Measurements from ENCODE around the gene ZNF710.

The ZNF710 gene

GRCh38 chr15:90039996-90040395, 38.9 kb downstream of the ZNF710 start:
- H3K36me3 ChIP-seq (replicated peaks in 1 of 2; ENCODE audit: control insufficient read depth in 2 of 2, insufficient read depth in 2 of 2, low read length in 2 of 2): peaks cover 2 to 12% of the 10 kb centered on the region in 2 donors
- no peak overlapping the region for H2AK5ac ChIP-seq (ENCODE audit: low read depth, low read length)
- no peak overlapping the region for H3K4ac ChIP-seq (ENCODE audit: low read length)
- peak overlapping the region; percentile 15 for H4K91ac ChIP-seq (ENCODE audit: low read depth, low read length, poor library complexity)
- peak overlapping the region; percentile 23 for H3K27ac ChIP-seq (replicated peaks; ENCODE audit: low read length)
- H3K14ac ChIP-seq (ENCODE audit: low read length): no peak overlapping the region
- H3K27me3 ChIP-seq (ENCODE audit: control insufficient read depth in 3 of 3, insufficient read depth in 3 of 3, low read depth in 1 of 3, low read length in 3 of 3): no peaks in the 10 kb centered on the region
- H2BK12ac ChIP-seq (ENCODE audit: low read length): peak overlapping the region; percentile 17
- peaks cover 16% of the 10 kb centered on the region for H3K79me1 ChIP-seq (ENCODE audit: low read depth, low read length)
- WGBS, 2 donors (ENCODE audit: extremely low coverage in 2 of 2, insufficient read length in 2 of 2, insufficient replicate concordance in 1 of 2): no CpG with 5 or more reads among the region's 5 CpGs
- no peak overlapping the region for H3K23ac ChIP-seq (ENCODE audit: low read depth, low read length, poor library complexity)
- H3K4me3 ChIP-seq (ENCODE audit: low read length in 2 of 2): no peak overlapping the region
- DNase-seq (ENCODE audit: low spot score): no peak
- peak overlapping the region; percentile 98 for H4K8ac ChIP-seq (ENCODE audit: low read depth, low read length)
- H2BK5ac ChIP-seq (ENCODE audit: low read length): no peak overlapping the region
- H3K4me1 ChIP-seq (ENCODE audit: control insufficient read depth in 2 of 2, insufficient read depth in 1 of 2, low read depth in 1 of 2, low read length in 2 of 2): peaks cover 50 to 60% of the 10 kb centered on the region in 2 donors
- H2BK120ac ChIP-seq (ENCODE audit: low read depth, low read length): no peak overlapping the region
- H2BK15ac ChIP-seq (ENCODE audit: low read length): no peak overlapping the region
- H3K9ac ChIP-seq (ENCODE audit: low read depth, low read length, poor library complexity): no peak overlapping the region
- no peak overlapping the region for H3K4me2 ChIP-seq (ENCODE audit: insufficient read depth, low read length, poor library complexity, severe bottlenecking)
- H3K18ac ChIP-seq (ENCODE audit: low read length): peak overlapping the region; percentile 86
- no peaks in the 10 kb centered on the region for H3K9me3 ChIP-seq (replicated peaks in 1 of 2; ENCODE audit: control insufficient read depth in 2 of 2, insufficient read depth in 1 of 2, low read depth in 1 of 2, low read length in 2 of 2)
- H2AFZ ChIP-seq (ENCODE audit: low read length): no peak overlapping the region

GRCh38 chr15:90040618-90041017, 39.5 kb downstream of the ZNF710 start:
- Histone ChIP-seq H3K79me1 (ENCODE audit: low read depth, low read length) (peaks cover 19% of the 10 kb centered on the region), H4K91ac (ENCODE audit: low read depth, low read length, poor library complexity) (no peak overlapping the region), H2BK120ac (ENCODE audit: low read depth, low read length) (no peak overlapping the region), H2BK5ac (ENCODE audit: low read length) (no peak overlapping the region), H3K14ac (ENCODE audit: low read length) (no peak overlapping the region), H2BK15ac (ENCODE audit: low read length) (no peak overlapping the region), H3K9me3 (replicated peaks in 1 of 2; ENCODE audit: control insufficient read depth in 2 of 2, insufficient read depth in 1 of 2, low read depth in 1 of 2, low read length in 2 of 2) (no peaks in the 10 kb centered on the region), H4K8ac (ENCODE audit: low read depth, low read length) (no peak overlapping the region), H3K9ac (ENCODE audit: low read depth, low read length, poor library complexity) (no peak overlapping the region), H3K27me3 (ENCODE audit: control insufficient read depth in 3 of 3, insufficient read depth in 3 of 3, low read depth in 1 of 3, low read length in 3 of 3) (no peaks in the 10 kb centered on the region), H3K23ac (ENCODE audit: low read depth, low read length, poor library complexity) (no peak overlapping the region), H3K36me3 (replicated peaks in 1 of 2; ENCODE audit: control insufficient read depth in 2 of 2, insufficient read depth in 2 of 2, low read length in 2 of 2) (peaks cover 4 to 17% of the 10 kb centered on the region in 2 donors), H3K18ac (ENCODE audit: low read length) (no peak overlapping the region), H3K4me1 (ENCODE audit: control insufficient read depth in 2 of 2, insufficient read depth in 1 of 2, low read depth in 1 of 2, low read length in 2 of 2) (peaks cover 44 to 57% of the 10 kb centered on the region in 2 donors), H3K4me3 (ENCODE audit: low read length in 2 of 2) (no peak overlapping the region), H2AFZ (ENCODE audit: low read length) (no peak overlapping the region), H3K4ac (ENCODE audit: low read length) (no peak overlapping the region), H2BK12ac (ENCODE audit: low read length) (no peak overlapping the region), H3K4me2 (ENCODE audit: insufficient read depth, low read length, poor library complexity, severe bottlenecking) (no peak overlapping the region), H3K27ac (replicated peaks; ENCODE audit: low read length) (no peak overlapping the region), H2AK5ac (ENCODE audit: low read depth, low read length) (no peak overlapping the region)
- DNase-seq (ENCODE audit: low spot score): no peak
- no CpG with 5 or more reads among the region's 6 CpGs for WGBS, 2 donors (ENCODE audit: extremely low coverage in 2 of 2, insufficient read length in 2 of 2, insufficient replicate concordance in 1 of 2)

GRCh38 chr15:90042356-90042755, 41.2 kb downstream of the ZNF710 start:
- no peak overlapping the region for H2AFZ ChIP-seq (ENCODE audit: low read length)
- H2BK120ac ChIP-seq (ENCODE audit: low read depth, low read length): peak overlapping the region; percentile 73
- H3K4ac ChIP-seq (ENCODE audit: low read length): peak overlapping the region; percentile 97
- no peak overlapping the region for H3K9ac ChIP-seq (ENCODE audit: low read depth, low read length, poor library complexity)
- H4K8ac ChIP-seq (ENCODE audit: low read depth, low read length): peak overlapping the region; percentile 52
- no CpG with 5 or more reads among the region's 12 CpGs for WGBS, 2 donors (ENCODE audit: extremely low coverage in 2 of 2, insufficient read length in 2 of 2, insufficient replicate concordance in 1 of 2)
- H3K4me1 ChIP-seq (ENCODE audit: control insufficient read depth in 2 of 2, insufficient read depth in 1 of 2, low read depth in 1 of 2, low read length in 2 of 2): peaks cover 31 to 42% of the 10 kb centered on the region in 2 donors
- H3K23ac ChIP-seq (ENCODE audit: low read depth, low read length, poor library complexity): peak overlapping the region; percentile 62
- H3K4me2 ChIP-seq (ENCODE audit: insufficient read depth, low read length, poor library complexity, severe bottlenecking): no peak overlapping the region
- H3K18ac ChIP-seq (ENCODE audit: low read length): peak overlapping the region; percentile 98
- peak overlapping the region; percentile 83 for H2BK5ac ChIP-seq (ENCODE audit: low read length)
- H3K36me3 ChIP-seq (replicated peaks in 1 of 2; ENCODE audit: control insufficient read depth in 2 of 2, insufficient read depth in 2 of 2, low read length in 2 of 2): peaks cover 4 to 17% of the 10 kb centered on the region in 2 donors
- H3K9me3 ChIP-seq (replicated peaks in 1 of 2; ENCODE audit: control insufficient read depth in 2 of 2, insufficient read depth in 1 of 2, low read depth in 1 of 2, low read length in 2 of 2): no peaks in the 10 kb centered on the region
- no peak overlapping the region for H3K4me3 ChIP-seq (ENCODE audit: low read length in 2 of 2)
- H4K91ac ChIP-seq (ENCODE audit: low read depth, low read length, poor library complexity): peak overlapping the region; percentile 93
- H3K14ac ChIP-seq (ENCODE audit: low read length): no peak overlapping the region
- DNase-seq (ENCODE audit: low spot score): no peak
- H2BK15ac ChIP-seq (ENCODE audit: low read length): peak overlapping the region; percentile 95
- H2BK12ac ChIP-seq (ENCODE audit: low read length): peak overlapping the region; percentile 95
- H3K79me1 ChIP-seq (ENCODE audit: low read depth, low read length): peaks cover 17% of the 10 kb centered on the region
- peak overlapping the region; percentile 98 for H3K27ac ChIP-seq (replicated peaks; ENCODE audit: low read length)
- H3K27me3 ChIP-seq (ENCODE audit: control insufficient read depth in 3 of 3, insufficient read depth in 3 of 3, low read depth in 1 of 3, low read length in 3 of 3): no peaks in the 10 kb centered on the region
- H2AK5ac ChIP-seq (ENCODE audit: low read depth, low read length): peak overlapping the region; percentile 99

GRCh38 chr15:90042766-90043529, 41.8 kb downstream of the ZNF710 start:
- Histone ChIP-seq H3K79me1 (ENCODE audit: low read depth, low read length) (peaks cover 16% of the 10 kb centered on the region), H2AFZ (ENCODE audit: low read length) (no peak overlapping the region), H4K8ac (ENCODE audit: low read depth, low read length) (peak overlapping the region; percentile 52), H3K27me3 (ENCODE audit: control insufficient read depth in 3 of 3, insufficient read depth in 3 of 3, low read depth in 1 of 3, low read length in 3 of 3) (no peaks in the 10 kb centered on the region), H3K4me2 (ENCODE audit: insufficient read depth, low read length, poor library complexity, severe bottlenecking) (no peak overlapping the region), H3K9ac (ENCODE audit: low read depth, low read length, poor library complexity) (no peak overlapping the region), H3K23ac (ENCODE audit: low read depth, low read length, poor library complexity) (peak overlapping the region; percentile 62), H3K4ac (ENCODE audit: low read length) (peak overlapping the region; percentile 97), H3K18ac (ENCODE audit: low read length) (peak overlapping the region; percentile 98), H3K36me3 (replicated peaks in 1 of 2; ENCODE audit: control insufficient read depth in 2 of 2, insufficient read depth in 2 of 2, low read length in 2 of 2) (peaks cover 4 to 17% of the 10 kb centered on the region in 2 donors), H2BK12ac (ENCODE audit: low read length) (peak overlapping the region; percentile 95), H2BK120ac (ENCODE audit: low read depth, low read length) (peak overlapping the region; percentile 73), H2BK15ac (ENCODE audit: low read length) (peak overlapping the region; percentile 95), H3K4me1 (ENCODE audit: control insufficient read depth in 2 of 2, insufficient read depth in 1 of 2, low read depth in 1 of 2, low read length in 2 of 2) (peaks cover 25 to 37% of the 10 kb centered on the region in 2 donors), H3K9me3 (replicated peaks in 1 of 2; ENCODE audit: control insufficient read depth in 2 of 2, insufficient read depth in 1 of 2, low read depth in 1 of 2, low read length in 2 of 2) (no peaks in the 10 kb centered on the region), H2AK5ac (ENCODE audit: low read depth, low read length) (peak overlapping the region; percentile 99), H2BK5ac (ENCODE audit: low read length) (peak overlapping the region; percentile 83), H3K14ac (ENCODE audit: low read length) (peak overlapping the region; percentile 48), H4K91ac (ENCODE audit: low read depth, low read length, poor library complexity) (peak overlapping the region; percentile 93), H3K27ac (replicated peaks; ENCODE audit: low read length) (peak overlapping the region; percentile 98), H3K4me3 (ENCODE audit: low read length in 2 of 2) (no peak overlapping the region)
- no peak for DNase-seq (ENCODE audit: low spot score)
- WGBS, 2 donors (ENCODE audit: extremely low coverage in 2 of 2, insufficient read length in 2 of 2, insufficient replicate concordance in 1 of 2): no CpG with 5 or more reads among the region's 27 CpGs

Measured in neuronal stem cell (in vitro differentiated cells).